ENCODE results near the gene LPP. TPM values are rescaled to one million over a fixed set of nuclear protein-coding genes. Genes with fewer than 3 reads are reported as not detected.

Gene LPP
- total and polyA plus RNA-seq, 9 donors: 15.9 to 280 (median 134) TPM

DNA sequence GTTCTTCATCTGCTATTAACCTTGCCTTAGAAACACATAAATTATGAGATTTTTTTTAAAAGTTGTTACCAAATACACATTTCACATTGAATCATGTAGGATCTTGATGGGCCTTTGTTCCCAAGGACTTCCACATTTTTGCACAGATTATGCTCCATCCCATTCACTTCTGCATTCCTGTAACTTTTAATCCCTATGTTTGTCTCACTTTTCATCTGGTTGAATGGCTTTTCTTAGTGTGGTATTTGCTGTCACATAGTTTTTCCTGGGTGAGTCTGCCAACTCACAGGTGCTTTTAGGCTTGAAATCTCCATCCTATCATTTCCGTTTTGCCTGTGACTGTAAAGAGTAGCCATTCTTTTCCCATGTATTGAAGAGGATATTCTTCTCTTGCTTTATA is 720.6 kb downstream of the LPP start:
- H3K36me3 ChIP-seq: no peaks in the 10 kb centered on the region
- DNase-seq: no peak
- no peaks in the 10 kb centered on the region for H3K27me3 ChIP-seq
- TF ChIP-seq POLR2A (IDR thresholded peaks at IDR 0.05) (no peak), EP300 (IDR thresholded peaks at IDR 0.05) (no peak), CTCF (IDR thresholded peaks at IDR 0.05) (no peak)
- no peak overlapping the region for H3K27ac ChIP-seq
- intact Hi-C loops (cut with DNase I): no loop called here
- no peak overlapping the region for H3K4me3 ChIP-seq
- H3K4me1 ChIP-seq (ENCODE audit: insufficient read depth): no peaks in the 10 kb centered on the region
- no peaks in the 10 kb centered on the region for H3K9me3 ChIP-seq
- WGBS, 3 donors: 93 to 95% (median 93%) methylated on average over 1 of the region's 1 CpG

DNA sequence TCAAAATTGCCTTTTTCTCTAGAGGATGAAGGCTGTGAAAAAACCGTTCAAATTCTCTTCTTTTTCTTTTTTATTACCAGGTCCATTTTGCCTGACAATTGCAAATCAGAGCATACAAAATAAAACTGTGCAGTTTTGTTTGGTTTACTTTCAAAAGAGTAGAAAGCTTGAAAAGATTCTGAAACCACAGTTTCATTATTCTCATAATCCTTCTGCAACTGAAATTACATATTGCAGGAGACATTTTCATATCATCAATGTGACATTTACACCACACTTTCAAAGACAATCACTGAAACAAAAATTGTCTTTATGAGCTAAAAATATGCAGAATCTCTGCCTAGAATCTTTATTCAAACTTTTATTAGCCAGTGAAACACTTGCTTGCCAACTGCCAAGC is 721.5 kb downstream of the LPP start:
- DNase-seq: no peak
- H3K27ac ChIP-seq: no peak overlapping the region
- H3K9me3 ChIP-seq: no peaks in the 10 kb centered on the region
- TF ChIP-seq CTCF (IDR thresholded peaks at IDR 0.05) (no peak), EP300 (IDR thresholded peaks at IDR 0.05) (no peak)
- WGBS, 3 donors: 89 to 94% (median 92%) methylated on average over 1 of the region's 1 CpG
- no peak overlapping the region for H3K4me3 ChIP-seq
- no peaks in the 10 kb centered on the region for H3K36me3 ChIP-seq
- no peaks in the 10 kb centered on the region for H3K4me1 ChIP-seq (ENCODE audit: insufficient read depth)
- H3K27me3 ChIP-seq: no peaks in the 10 kb centered on the region
- intact Hi-C loops (cut with DNase I): no loop called here

- Histone ChIP-seq H3K27ac (no peak overlapping the region), H3K36me3 (no peaks in the 10 kb centered on the region), H3K9me3 (no peaks in the 10 kb centered on the region), H3K4me1 (ENCODE audit: insufficient read depth) (no peaks in the 10 kb centered on the region), H3K27me3 (no peaks in the 10 kb centered on the region), H3K4me3 (no peak overlapping the region)
- no peak for TF ChIP-seq CTCF (IDR thresholded peaks at IDR 0.05)
- 87 to 92% (median 88%) methylated on average over 3 of the region's 3 CpGs for WGBS, 3 donors
- no peak for DNase-seq
- intact Hi-C loops (cut with DNase I): no loop called here
Observed at GRCh38 chr3:188876370-188876769, 722.4 kb downstream of the LPP start.

GRCh38 chr3:188877381-188877780 is 723.4 kb downstream of the LPP start:
- H3K9me3 ChIP-seq: no peaks in the 10 kb centered on the region
- H3K27ac ChIP-seq: no peak overlapping the region
- intact Hi-C loops (cut with DNase I): no loop called here
- no peaks in the 10 kb centered on the region for H3K36me3 ChIP-seq
- H3K4me3 ChIP-seq: no peak overlapping the region
- no peak for DNase-seq
- H3K4me1 ChIP-seq (ENCODE audit: insufficient read depth): no peaks in the 10 kb centered on the region
- 86 to 93% (median 92%) methylated on average over 3 of the region's 3 CpGs for WGBS, 3 donors
- TF ChIP-seq POLR2A (IDR thresholded peaks at IDR 0.05) (no peak), EP300 (IDR thresholded peaks at IDR 0.05) (no peak), CTCF (IDR thresholded peaks at IDR 0.05) (no peak)
- H3K27me3 ChIP-seq: no peaks in the 10 kb centered on the region

DNA sequence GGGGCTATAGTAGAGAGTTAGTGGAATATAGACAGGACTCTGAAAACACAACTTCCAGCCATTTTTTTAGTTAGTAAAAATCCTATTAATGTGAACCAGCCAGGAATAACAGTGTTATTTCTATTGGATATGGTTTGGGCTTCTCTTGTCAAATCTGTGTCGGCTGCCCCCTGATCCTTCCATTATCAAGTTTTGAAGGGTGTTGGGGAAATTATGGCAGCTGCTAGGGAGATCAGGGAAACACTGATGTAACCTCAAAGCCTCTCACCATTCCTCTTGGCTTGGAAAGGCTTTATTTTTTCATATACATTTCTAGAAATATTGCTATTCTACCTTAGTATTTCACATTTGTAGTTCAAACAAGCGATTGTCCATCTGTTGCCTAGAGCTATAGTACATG is 724.1 kb downstream of the LPP start:
- intact Hi-C loops (cut with DNase I): no loop called here
- H3K27me3 ChIP-seq: no peaks in the 10 kb centered on the region
- H3K36me3 ChIP-seq: no peaks in the 10 kb centered on the region

More for the DNA sequence above, 724.1 kb downstream of the LPP start:
- H3K4me3 ChIP-seq: no peak overlapping the region
- no peaks in the 10 kb centered on the region for H3K4me1 ChIP-seq (ENCODE audit: insufficient read depth)
- TF ChIP-seq POLR2A (IDR thresholded peaks at IDR 0.05) (no peak), CTCF (IDR thresholded peaks at IDR 0.05) (no peak), EP300 (IDR thresholded peaks at IDR 0.05) (no peak)
- 91 to 96% (median 95%) methylated on average over 2 of the region's 2 CpGs for WGBS, 3 donors
- no peak for DNase-seq
- no peak overlapping the region for H3K27ac ChIP-seq
- no peaks in the 10 kb centered on the region for H3K9me3 ChIP-seq

Measured in ovary (tissue), 9 donors.